Epithelial cell of proximal tubule (primary cell): Measurements from ENCODE around the gene RBM5. TPM values are rescaled to one million over a fixed set of nuclear protein-coding genes. Genes with fewer than 3 reads are reported as not detected.

Experiments used
- DNase-seq: peaks from one replicate; pipeline ENCODE4 v3.0.0-alpha.2; 2011; ENCODE audit warnings: low read depth
- H3K4me3 ChIP-seq: 2 replicates; pipeline ENCODE4 v1.5.1; 2011; ENCODE audit warnings: low read depth, mild to moderate bottlenecking, low read length
- total RNA-seq: library from RNA; depleted of rRNA; stranded (reverse); fragments of >200 nt; gene quantifications from 2 replicates; pipeline ENCODE4 v1.2.3, GENCODE V29; 2015
- TF ChIP-seq, protein P1 (sequence below): conservative IDR thresholded peaks from 2 replicates; pipeline ENCODE4 v1.5.1; 2012; ENCODE audit warnings: low read depth, mild to moderate bottlenecking, low read length

RBM5 gene
- total RNA-seq, 1 donor from 2014 or later, result 80.7 TPM

DNA sequence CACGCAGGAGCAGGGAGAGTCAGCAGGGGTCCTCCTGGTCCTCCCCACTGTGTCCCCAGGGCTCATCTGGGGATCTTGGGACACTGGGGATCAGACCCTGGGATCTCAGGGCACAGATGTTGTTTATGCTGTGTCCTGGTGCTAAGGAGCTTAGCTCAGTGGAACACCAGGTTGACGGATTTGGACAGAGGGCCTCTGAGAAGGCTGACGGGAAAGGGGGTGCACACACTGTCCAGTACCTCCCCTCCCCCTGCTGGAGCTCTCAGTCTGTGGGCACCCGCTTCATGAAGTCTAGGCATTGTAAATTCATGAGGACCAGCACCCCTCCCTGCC lies 44.5 kb downstream of the RBM5 start:
- TF ChIP-seq, protein P1, sequence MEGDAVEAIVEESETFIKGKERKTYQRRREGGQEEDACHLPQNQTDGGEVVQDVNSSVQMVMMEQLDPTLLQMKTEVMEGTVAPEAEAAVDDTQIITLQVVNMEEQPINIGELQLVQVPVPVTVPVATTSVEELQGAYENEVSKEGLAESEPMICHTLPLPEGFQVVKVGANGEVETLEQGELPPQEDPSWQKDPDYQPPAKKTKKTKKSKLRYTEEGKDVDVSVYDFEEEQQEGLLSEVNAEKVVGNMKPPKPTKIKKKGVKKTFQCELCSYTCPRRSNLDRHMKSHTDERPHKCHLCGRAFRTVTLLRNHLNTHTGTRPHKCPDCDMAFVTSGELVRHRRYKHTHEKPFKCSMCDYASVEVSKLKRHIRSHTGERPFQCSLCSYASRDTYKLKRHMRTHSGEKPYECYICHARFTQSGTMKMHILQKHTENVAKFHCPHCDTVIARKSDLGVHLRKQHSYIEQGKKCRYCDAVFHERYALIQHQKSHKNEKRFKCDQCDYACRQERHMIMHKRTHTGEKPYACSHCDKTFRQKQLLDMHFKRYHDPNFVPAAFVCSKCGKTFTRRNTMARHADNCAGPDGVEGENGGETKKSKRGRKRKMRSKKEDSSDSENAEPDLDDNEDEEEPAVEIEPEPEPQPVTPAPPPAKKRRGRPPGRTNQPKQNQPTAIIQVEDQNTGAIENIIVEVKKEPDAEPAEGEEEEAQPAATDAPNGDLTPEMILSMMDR, result no peak

GRCh38 chr3:50134367-50134766 lies 45.6 kb downstream of the RBM5 start:
- no peak overlapping the region for H3K4me3 ChIP-seq
- TF ChIP-seq, protein P1, result no peak
- DNase-seq, result no peak

More for the DNA sequence above, 44.5 kb downstream of the RBM5 start:
- H3K4me3 ChIP-seq, result no peak overlapping the region
- DNase-seq, result no peak

DNA sequence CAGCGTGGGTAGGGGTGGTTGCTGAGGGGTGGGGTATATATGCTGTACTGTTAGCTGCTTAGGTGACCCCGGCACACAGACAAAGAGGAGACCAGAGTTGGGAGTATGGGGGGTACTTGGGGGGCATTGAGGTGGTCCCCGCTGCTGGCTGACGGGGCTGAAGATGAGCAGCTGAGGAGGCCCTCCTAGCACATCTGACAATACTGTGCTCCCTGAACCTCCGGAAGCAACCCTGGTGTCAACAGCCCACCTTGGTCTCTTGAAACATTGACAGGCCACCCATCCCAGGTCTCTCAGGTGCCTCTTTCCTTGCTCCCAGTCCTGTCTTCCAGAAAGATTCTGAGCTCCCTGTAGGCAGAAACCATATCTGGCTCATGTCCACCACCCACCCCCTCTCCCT lies 47.2 kb downstream of the RBM5 start:
- no peak for DNase-seq
- H3K4me3 ChIP-seq, result no peak overlapping the region
- TF ChIP-seq, protein P1, result no peak

DNA sequence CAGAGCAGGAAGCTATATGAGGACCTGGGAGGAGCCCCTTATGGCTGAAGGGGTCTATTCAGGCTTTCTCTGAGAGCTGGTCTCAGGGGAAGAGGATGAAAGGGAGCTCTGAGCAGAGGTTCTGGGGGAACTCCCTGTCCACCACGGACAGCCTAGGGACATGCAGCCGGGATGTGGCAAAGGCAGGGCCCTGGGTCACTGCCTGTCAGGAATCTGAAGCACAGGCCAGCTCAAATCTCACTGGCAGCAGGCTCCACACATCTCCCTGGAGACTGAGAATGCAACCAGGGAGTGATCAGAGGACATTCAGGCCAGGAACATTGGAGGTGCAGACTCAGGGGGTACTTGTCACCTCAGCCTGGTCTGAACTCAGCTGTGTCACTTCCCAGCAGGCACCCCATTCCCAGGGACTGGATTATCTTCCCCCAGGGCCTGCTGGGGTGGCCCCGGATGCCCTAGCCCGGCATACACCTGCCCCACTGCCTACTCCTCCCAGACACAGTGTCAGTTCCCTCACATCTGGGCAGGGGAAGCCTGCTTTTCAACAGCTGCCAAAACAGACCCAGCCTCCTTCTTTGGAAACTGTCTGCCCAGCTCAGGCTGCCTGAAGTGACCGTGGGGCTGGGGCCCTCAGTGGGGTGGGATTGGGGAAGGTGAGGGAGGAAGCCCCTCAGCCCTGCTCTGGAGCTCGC lies 48.1 kb downstream of the RBM5 start:
- no peak overlapping the region for H3K4me3 ChIP-seq
- TF ChIP-seq, protein P1, result no peak
- DNase-seq, result peak; percentile 19

DNA sequence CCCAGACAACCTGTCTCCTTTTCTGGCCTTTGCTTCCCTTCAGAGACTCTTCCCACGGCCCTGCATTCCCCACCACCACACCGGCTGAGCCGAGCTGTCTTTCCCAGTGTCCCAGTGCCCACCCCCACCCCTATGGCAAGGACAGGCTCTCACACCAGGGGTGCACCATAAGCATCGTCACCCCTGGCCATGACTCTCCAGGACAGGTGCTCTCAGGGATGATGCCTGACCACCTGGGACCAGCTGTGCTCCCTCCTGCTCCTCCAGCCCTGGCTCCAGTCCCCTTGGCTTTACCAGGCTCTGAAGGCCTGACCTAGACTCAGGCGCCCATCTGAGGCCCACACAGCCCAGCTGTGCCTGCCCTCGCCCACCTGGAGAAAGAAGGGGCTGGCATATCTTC lies 48.8 kb downstream of the RBM5 start:
- DNase-seq, result no peak
- TF ChIP-seq, protein P1, result no peak
- no peak overlapping the region for H3K4me3 ChIP-seq

- no peak overlapping the region for H3K4me3 ChIP-seq
- no peak for DNase-seq
- TF ChIP-seq, protein P1, result no peak
These were observed 49.8 kb downstream of the RBM5 start for GRCh38 chr3:50138266-50139200.
